ENCODE data around the gene ANAPC1.
"Not testable (repeated sequence)": the region's sequence is repeated elsewhere in the genome, so short reads cannot be mapped to it uniquely, and the experiment has no call there.

The ANAPC1 gene

DNA sequence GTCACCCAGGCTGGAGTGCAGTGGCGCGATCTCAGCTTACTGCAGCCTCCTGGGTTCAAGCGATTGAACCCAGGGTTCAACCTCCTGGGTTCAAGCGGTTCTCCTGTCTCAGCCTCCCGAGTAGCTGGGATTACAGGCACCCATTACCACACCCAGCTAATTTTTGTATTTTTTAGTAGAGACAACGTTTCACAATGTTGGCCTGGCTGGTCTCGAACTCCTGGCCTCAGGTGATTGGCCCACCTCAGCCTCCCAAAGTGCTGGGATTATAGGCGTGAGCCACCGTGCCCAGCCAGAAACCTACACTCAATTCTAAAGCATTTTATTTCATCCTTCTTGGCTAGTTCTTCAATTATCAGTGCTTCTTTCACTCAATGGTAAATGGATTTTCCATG lies 21.5 kb upstream of the ANAPC1 start:
- DNase-seq (ENCODE audit: low read depth, low spot score) = not testable (repeated sequence)

DNA sequence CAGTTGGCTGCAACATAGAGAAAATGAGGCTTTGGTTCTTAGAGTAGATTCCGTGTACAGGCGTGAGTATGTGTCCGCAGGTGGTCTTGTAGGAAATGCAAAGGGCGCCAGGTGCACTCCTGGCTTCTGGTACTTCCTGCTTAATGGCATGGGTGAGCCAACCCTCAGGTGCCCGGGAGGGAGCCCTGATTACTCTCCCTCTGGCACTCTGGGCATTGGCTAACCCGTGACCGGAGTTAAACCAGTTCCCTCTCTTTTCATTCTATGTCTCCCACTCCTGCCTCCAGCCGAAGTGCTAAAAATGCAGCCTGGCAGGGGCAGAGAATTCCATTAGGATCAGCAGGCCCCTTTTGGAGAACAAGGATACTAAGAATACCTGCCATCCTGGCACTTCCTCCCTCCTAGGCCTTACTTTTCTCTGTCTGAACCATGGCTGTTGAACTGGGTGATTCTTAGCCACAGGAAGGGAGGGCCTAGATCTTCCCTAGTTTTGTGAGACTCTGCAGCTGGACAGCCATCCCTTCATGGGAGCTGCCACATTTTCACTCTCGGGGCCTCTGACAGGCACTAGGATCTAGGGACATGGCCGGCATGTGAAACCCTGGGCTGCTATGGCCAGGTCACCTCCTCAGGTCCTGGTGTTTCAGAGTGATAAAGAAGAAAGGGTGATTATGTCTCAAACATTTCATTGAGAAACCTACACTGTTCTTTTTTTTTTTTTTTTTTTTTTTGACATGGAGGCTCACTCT lies 20.9 kb upstream of the ANAPC1 start:
- DNase-seq (ENCODE audit: low read depth, low spot score) = peak; percentile 43

DNA sequence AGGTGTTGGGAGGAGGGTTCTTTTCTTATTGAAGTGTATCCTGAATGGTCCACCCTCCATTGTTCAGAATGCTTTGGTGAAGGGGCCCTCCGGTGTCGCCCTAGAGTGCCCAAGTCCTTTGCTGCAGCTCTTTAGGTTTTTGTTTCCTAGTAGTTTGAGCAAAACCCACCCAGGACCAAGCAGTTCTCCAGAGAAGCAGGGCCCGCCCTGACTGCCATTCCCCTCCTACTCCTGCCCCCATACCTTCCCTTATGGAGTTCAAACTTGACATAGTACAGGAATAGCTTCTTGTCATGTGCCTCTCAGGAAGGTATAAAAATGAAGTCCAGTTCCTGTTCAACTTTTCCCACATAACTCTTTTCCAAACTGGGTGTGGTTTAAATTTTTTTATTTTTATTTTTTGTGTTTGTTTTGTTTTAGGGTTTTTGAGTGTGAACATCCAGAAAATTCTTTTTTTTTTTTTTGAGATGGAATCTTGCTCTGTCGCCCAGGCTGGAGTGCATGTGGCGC lies 20.0 kb upstream of the ANAPC1 start:
- DNase-seq (ENCODE audit: low read depth, low spot score) = no peak

DNA sequence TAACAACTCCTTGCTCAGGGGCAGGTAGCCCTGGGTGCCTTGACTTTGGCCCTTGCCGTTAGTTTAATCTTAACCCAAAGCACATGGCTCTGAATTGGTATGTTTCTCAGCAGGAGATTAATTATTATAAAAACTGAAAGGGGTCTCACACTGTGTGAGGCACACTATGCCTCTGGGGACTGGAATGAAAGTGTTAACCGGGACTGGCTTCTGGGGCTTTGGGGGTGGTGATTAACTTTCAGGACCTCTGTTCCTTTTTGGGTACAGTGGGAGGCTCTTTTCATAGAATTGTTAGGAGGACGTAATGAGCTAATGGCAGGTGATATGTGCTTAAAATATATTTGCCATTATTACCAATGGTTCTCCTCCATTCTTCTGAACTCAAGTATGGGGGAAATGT lies 19.5 kb upstream of the ANAPC1 start:
- no peak for DNase-seq (ENCODE audit: low read depth, low spot score)

DNA sequence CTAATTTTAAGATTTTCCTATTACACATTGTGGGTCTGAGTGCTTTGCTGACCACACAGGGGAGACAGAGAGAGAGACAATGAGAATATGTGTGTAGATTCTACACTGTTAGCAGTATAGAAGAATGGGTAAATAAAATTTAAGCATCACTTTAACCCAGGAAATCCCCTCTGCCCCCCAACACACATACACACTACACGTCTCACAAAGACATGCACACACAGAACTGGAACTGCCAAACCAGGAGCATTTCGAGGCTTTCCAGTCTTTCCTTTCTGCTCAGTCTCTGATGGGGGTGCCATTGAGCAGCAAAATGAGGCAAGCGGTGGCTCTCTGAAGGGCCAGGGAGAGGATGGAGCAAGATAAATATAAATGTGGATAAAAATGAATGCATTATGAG lies 16.9 kb upstream of the ANAPC1 start:
- no peak for DNase-seq (ENCODE audit: low read depth, low spot score)

DNA sequence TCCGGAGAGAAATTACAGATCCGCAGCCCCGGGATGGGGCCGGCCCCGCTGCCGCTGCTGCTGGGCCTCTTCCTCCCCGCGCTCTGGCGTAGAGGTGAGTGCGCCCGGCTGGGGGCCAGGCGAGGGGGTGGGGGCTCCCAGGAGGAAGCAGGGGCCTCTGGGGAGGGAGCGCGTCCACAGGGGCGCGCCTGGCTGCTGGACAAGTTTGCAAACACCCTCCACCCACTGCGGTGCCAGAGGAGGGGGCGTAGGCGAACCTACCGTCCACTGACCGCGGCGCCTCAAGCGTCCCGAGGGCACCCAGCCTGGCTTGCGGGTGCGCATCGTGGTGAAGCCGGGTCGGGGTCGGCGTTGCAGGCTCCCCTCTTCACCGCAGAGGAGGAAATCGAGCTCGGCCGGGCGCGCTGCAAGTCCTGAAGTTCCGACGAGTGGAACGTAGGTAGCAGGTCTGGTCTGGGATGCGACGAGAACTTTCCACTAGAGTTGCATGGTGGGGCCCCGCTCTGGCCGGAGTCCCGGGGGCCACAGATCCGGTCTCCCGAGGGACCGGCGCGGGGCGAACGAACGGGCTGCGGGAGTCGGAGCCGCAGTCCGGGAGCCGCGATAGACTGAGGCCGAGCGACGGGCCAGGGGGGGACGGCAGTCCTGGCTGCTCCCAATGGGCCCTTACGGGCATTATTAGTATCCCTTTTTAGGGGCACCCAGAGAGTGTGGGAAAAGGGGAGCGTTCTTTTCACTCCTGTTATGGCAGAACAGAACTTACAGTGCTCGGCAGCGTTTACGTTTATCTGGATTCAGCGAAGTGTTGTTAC lies 14.9 kb upstream of the ANAPC1 start:
- DNase-seq (ENCODE audit: low read depth, low spot score) = peak; percentile 64

DNA sequence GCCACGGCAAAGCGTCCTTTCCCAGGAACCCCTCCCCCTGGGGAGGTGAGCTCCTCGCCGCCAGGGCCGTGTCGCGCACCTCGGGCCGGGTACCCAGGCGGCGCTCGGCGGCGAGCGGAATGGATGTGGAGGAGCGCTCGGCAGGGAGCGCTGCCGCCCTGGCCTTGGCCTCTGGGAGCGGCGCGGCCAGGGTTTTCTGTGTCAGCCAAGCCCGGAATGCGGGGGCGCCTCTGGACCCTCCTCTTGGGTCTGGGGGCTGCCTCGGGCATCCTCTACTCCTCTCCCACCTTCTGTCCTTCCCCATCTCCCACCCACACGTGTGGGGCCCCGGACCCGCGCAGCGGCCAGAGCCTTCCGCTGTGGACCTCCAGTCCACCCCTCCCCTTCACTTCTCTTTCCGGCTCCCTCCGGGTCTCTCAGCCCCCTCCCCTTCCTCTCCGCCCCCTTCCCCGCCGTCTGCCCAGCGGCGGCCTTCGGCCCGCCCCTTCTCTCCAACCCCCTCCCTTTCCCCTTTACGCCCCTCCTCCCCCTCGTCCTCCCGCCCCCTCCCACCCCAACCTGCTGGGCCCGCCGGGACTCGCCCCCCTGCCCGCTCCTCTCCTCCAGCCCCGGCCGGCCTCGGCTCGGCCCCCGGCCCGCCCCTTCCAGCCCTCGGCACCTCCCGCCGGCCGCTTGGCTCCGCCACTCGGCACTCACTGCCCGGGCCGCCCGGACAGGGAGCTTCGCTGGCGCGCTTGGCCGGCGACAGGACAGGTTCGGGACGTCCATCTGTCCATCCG lies 14.1 kb upstream of the ANAPC1 start, which contains the start of gene MERTK:
TSS of gene MERTK (plus strand) at position 684 of the 779 bp plus-strand sequence. CDS start 129 bp downstream, outside the sequence.
- peak; percentile 92 for DNase-seq (ENCODE audit: low read depth, low spot score)

DNA sequence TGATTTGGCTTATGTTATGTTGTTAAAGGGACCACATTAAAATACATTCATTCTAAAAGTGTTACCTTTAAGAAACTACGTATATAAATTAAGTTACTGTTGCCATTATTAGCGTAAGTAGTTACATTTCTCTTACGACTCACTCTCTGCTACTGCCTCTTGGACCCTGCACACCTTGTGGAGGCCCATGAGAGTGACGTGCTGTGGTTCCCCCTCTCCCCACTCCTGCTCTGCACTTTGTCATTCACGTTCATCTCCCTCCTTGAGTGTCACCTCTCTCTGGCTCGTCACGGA lies 13.6 kb upstream of the ANAPC1 start:
- no peak for DNase-seq (ENCODE audit: low read depth, low spot score)

DNA sequence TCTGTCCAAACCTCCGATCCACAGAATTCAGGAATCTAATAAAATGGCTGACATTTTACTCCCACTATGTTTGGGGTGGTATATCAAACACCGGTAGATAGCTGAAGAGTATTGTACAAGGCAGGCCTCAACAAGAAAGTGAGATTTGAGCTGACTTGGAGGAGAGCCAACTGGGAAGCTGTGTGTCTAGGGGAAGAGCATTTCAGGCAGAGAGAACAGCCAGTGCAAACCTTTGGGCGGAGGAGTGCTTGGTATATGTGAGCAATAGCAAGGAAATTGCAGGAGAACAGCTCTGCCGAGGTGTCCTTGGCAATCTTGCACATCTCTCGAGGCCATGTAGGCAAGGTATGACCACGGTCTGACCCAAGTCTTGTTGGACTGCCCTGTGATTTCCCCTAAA lies 12.6 kb upstream of the ANAPC1 start:
- no peak for DNase-seq (ENCODE audit: low read depth, low spot score)

DNA sequence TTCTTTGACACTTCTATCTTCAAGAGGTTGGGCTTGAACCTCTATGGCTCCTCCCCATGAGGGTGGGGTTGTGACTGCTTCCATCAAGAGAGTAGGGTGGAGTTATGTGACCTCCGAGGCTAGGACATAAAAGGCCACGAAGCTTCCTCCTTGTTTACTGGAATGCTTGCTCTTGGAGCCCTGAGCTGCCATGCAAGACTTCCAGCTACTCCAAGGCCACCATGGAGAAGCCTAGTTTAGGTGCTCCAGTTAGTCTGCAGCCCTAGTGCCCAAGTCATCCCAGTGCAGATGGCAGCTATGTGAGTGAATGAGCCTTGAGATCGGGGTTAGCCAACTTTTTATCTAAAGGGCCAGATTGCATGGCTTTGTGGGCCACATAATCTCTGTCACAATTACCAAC lies 12.0 kb upstream of the ANAPC1 start:
- DNase-seq (ENCODE audit: low read depth, low spot score) = no peak

DNA sequence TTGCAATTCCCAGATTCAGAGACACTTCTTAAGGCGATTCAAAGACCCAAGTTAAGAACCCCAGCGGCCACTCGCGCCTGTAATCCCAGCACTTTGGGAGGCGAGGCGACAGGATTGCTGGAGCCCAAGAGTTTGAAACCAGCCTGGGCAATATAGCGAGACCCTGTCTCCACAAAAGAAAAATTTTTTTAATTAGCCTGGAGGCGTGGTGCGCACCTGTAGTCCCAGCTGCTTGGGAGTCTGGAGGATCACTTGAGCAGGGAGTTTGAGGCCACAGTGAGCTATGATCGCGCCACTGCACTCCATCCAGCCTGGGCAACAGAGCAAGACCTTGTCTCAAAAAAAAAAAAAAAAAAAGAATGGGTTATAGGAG lies 585 bp upstream of the ANAPC1 start:
- DNase-seq (ENCODE audit: low read depth, low spot score) = no peak

DNA sequence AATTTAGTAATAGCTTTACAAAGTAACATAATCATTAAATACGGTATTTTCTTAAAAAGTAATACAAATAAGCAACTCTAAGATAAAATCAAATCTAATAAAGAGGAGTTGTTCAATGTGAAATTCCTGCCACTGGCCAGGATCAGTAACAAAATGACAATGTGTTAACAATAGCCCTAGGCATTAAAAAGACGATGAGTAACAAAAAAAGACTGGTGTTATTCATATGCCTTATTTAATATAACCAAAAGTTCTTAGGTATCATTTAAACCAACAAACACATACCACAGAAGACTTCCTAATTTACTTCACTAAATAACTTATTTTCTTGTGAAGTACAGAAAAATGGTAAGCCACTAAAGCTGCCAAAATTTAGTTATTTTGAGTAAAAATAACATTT lies 11.2 kb downstream of the ANAPC1 start:
- not testable (repeated sequence) for DNase-seq (ENCODE audit: low read depth, low spot score)

DNA sequence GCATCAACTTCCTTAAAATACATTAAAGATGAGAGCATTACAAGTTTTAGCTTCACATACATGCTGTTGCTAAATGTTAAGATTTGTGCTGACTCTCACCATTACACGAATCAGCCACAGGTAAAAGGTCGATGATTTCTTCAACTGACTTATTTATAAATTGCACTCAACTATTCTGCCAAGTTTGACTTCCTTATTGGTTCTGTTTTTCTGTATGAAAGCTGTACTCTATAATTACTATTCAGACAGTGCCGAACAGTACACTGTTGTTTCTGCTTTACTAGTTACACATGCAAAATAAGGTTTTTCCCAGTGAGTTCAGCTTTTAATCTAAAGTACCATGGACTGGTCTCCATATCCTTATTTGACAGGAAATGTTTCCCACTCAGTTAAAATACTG lies 18.9 kb downstream of the ANAPC1 start:
- not testable (repeated sequence) for DNase-seq (ENCODE audit: low read depth, low spot score)

DNA sequence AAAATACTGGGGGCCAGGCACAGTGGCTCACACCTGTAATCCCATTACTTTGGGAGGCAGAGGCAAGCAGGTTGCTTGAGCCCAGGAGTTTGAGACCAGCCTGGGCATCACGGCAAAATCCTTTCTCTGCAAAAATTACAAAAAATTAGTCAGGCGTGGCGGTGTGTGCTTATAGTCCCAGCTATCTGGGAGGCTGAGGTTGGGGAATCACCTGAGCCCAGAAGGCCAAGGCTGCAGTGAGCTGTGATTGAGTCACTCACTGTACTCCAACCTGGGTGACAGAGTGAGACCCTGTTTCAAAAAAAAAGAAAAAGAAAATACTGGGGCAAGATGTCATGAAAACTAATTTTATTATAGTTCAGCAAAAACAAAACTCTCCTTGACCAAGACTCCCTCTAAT lies 24.0 kb downstream of the ANAPC1 start:
- DNase-seq (ENCODE audit: low read depth, low spot score) = not testable (repeated sequence)

DNA sequence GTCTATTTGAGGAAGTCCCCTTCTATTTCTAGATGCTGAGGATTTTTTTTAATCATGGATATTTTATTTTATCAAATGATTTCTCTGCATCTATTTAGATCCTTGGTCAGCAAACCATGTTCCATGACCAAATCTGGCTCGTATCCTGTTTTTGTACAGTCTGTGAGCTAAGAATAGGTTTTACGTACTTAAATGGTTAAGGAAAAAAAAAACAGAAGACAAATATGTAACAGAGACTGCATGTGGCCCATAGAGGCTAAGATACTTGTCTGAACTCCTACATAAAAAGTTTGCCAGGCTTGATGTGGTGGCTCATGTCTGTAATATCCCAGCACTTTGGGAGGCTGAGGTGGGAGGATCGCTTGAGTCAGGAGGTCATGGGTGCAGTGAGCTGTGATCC lies 31.4 kb downstream of the ANAPC1 start:
- not testable (repeated sequence) for DNase-seq (ENCODE audit: low read depth, low spot score)

DNA sequence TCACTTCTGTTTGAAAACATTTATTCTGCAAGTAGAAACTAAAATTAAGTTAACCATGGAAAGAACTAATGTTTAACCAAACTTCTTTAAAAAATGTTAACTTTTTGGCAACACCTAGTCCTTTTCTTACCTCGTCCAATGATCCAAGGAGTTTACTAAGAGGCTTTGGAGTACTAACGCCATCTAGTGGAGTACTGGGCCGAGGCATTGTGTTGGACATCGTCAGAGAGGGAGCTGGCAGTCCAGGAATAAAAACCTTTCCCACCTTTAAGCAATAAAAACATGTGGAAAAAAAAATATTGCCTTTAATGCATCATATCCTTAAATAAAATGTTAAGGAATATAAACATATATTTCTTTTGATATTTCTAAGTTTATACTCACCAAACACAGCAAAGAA lies 33.3 kb downstream of the ANAPC1 start:
- DNase-seq (ENCODE audit: low read depth, low spot score) = not testable (repeated sequence)

DNA sequence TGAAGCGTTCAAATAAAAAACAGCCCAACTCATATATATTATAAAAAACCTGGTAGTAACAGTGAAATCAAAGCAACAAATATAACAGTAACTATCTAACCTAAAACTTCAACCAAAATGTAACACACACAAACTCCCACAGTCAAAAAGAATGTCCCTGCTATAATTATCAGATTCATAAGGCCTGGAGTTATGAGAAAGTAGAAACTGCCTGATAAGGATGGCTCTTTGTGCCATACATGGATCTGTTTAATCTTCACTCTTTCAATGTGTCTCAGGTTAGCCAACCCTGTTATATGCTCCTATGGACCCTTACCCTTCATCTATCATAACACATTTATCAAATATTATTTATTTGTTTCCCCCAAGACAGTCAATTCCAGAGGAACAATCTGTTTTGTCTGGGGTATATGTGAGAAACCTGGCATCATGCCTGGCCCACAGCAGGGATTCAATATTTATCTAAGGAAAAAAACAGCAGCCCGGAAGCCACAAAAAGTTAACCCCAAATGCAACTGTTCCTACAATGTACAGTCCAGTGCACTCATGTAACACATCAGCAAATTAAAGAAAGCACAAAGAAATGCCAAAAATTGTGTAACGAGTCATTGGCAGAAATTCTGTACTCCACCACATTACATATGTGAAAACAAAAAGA lies 44.2 kb downstream of the ANAPC1 start:
- not testable (repeated sequence) for DNase-seq (ENCODE audit: low read depth, low spot score)

DNA sequence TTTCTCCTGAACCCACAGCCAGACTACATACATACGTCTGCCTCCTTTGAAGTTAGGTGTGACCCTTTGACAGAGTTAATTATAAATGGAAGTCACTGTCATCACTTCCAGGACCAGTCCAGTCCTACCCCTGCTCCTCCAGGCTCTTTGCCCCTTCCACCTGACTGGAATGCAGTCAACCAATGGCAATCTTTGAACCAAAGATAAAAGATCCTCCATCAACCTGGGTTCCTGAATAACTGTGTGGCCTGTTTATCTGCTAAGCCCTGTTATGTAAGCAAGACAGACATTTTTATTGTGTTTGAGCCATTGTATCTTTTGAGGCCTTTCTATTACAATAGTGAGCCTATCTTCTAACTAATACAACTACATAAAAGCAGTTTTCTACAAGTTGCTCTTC lies 45.0 kb downstream of the ANAPC1 start:
- DNase-seq (ENCODE audit: low read depth, low spot score) = not testable (repeated sequence)

DNA sequence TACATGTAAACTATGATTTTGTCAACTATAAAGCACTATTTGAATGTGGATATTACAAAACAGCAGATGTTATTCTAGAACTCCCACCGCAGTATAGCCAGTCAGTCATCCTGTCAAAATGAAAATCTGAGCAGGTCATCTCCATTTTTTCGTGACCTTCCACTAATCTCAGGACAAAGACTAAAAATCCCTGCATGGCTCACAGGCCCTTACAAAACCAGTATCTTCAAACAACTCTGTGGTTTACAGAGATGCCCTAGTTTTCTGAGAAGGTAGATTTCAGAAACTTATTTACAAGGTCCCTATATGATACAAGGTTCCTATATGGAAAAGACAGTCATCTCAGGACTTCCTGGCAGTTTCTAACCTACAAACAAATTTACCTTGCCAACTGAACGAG lies 49.8 kb downstream of the ANAPC1 start:
- DNase-seq (ENCODE audit: low read depth, low spot score) = not testable (repeated sequence)

DNA sequence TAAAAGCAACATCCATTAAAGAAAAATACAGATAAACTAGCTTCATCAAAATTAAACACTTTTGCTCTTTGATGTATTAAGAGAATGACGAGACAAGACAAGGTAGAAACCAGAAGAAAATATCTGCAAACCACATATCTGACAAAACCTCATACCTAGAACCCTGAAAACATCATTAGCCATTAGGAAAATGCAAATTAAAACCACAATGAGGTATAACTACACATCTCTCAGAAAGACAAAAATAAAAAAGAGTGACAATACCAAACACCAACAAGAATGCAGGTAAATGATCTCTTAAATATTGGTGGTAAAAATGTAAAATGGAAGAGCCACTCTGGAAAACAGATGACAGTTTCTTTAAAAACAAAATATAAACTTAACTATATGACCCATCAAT lies 53.5 kb downstream of the ANAPC1 start:
- not testable (repeated sequence) for DNase-seq (ENCODE audit: low read depth, low spot score)

DNA sequence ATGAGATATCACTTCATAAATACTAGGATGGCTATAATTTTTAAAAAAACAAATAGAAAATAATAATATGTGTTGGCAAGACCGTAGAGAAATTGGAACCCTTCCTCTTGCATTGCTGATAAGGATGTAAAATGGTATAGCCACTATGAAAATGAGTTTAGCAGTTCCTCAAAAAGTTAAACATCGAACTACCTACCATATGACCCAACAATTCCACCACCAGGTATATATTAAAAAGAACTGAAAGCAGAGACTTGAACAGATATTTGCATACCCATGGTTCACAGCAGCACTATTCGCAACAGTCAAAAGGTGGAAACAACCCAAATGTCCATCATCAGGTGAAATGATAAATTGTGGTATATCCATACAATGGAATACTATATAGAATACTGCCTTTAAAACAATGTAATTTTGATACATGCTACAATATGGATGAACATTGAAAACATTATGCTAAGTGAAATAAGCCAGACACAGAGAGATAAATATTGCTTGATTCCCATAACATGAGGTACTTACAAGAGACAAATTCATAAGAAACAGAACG lies 55.7 kb downstream of the ANAPC1 start:
- DNase-seq (ENCODE audit: low read depth, low spot score) = not testable (repeated sequence)

Data from ELF-1 (cell line).